NT2/D1 (cell line): ENCODE data around the gene CYP46A1.

ENCODE experiments used
- SUZ12 ChIP-seq: IDR thresholded peaks from 2 replicates; pipeline ENCODE4 v1.6.1; 2011; ENCODE audit not compliant: insufficient read length, insufficient read depth; ENCODE audit errors: extremely low read depth
- YY1 ChIP-seq: IDR thresholded peaks from 2 replicates; pipeline ENCODE4 v1.6.1; 2011; ENCODE audit not compliant: insufficient read length, insufficient read depth
- ZNF274 ChIP-seq: IDR thresholded peaks from 2 replicates; pipeline ENCODE4 v1.6.1; 2011; ENCODE audit warnings: mild to moderate bottlenecking, low read depth, low read length

GRCh38 chr14:99671235-99672224, 12.6 kb upstream of the CYP46A1 start:
- no peak for TF ChIP-seq YY1
- TF ChIP-seq ZNF274 = no peak
- no peak for TF ChIP-seq SUZ12
